Kidney tubule cell (primary cell): Measurements from ENCODE around the gene FADS6.
A peak's percentile ranks its signal among the peaks of the same experiment; 100 is the strongest.
"Not testable (repeated sequence)": the region's sequence is repeated elsewhere in the genome, so short reads cannot be mapped to it uniquely, and the experiment has no call there.

ENCODE experiments used
- DNase-seq: peaks from one replicate; pipeline ENCODE4 v3.0.0-alpha.2; 2018; ENCODE audit warnings: low spot score

FADS6 gene

DNA sequence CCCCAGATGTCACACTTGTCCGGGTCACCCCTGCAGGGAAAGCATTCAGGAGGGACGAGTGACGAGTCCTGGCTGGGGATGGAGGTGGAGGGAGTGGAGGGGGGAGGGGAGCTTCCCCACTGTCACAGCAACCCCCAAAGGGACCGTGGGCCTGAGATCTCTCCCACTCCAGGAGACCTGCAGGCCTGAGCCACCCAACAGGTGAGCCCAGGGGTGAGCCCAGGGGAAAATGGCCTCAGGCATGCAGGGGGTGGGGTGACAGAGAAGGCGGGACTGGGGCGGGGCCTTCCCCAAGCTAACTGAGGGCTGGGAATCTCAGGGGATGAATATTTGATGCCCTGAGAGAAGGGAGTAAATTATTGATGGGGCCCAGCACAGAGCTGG is 27.2 kb upstream of the FADS6 start:
- no peak for DNase-seq

DNA sequence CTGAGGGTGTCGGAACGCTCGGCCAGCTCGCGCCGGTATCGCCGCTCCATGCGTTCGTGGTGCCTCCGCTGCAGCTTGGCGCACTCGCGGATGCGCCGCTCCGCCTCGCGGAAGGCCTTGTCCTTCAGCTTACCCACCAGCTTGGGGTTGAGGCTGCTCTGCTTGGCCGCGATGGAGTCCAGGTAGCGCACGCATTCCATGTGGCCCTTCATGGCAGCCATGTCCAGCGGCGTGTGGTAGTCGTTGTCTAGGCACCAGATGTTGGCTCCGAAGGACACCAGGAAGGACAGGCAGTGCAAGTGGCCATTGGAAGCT is 26.8 kb upstream of the FADS6 start:
- DNase-seq: no peak

DNA sequence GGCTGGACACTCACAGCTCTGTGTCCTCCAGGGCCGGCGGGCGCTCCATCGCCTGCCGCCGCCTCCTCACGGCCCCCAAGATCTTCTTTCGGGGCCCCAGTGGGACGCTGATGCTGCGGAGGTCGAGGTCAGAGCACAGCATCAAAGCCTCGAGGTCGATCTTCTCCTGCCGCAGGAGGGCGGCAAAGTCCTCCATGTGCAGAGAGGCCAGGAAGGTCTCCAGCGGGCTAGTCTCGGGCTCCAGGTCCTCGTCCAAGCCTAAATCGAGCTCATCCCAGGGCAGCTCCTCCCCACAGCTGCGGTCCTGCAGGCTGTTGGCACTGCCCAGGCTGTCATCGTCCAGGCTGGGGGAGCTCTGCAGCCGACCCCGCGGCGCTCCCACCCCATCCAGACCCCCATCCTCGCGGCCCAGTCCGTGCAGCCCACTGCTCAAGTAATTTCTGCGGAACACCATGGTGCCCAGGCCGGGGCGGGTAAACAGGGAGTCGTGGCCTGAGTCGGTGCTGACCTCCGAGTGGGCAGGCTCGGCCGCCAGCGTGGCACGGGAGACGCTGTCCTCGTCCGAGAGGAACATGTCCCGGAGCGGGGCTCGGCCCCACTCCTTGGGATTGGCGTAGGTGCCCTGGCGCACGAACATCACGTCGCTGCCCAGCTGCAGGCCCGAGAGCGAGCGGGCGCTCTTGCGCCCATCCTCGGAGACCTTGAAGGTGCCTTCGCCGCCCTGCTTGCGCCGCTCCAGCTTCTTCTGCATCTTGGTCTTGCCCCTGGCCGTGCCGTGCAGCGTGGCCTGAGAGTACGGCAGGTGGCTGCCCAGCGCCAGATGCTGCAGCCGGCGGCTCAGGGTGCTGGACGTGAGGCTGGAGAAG is 26.2 kb upstream of the FADS6 start:
- no peak for DNase-seq

DNA sequence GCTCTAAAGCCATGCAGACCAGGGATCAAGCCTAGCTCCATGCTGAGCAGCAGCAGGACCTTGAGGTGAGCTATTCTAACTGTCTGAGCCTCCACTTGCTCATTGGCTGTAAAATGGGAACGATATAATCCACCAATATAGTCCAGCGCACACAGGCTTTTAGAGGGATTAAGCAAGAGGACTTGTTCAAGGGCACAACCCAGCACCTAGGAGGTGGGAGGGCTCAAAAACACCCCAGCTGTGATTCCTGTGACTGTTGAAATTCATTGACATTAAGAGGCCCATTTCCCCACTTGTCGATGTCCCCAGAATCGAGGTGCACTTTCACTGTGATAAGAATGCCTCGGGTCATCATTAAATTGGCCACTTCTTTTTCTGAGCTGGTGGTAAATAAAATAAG is 25.5 kb upstream of the FADS6 start:
- DNase-seq: no peak

GRCh38 chr17:74917430-74917829 is 24.0 kb upstream of the FADS6 start:
- DNase-seq: no peak

DNA sequence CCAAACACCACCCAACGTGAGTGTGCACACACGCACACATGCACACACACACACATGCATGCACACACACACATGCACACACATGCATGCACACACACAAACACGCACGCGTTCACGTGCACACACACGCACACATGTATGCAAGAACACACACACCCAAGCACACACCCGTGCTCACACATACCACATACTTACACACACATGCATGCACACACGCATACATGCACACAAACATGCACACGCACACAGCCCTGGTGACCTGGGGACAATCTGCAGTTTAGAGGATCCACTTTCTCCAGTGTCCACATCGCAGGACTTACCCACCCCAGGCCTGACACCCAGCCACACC is 23.4 kb upstream of the FADS6 start:
- DNase-seq: no peak

- no peak for DNase-seq
These were observed 22.9 kb upstream of the FADS6 start for GRCh38 chr17:74916136-74916850.

GRCh38 chr17:74911423-74911822 is 18.0 kb upstream of the FADS6 start:
- peak; percentile 33 for DNase-seq

DNA sequence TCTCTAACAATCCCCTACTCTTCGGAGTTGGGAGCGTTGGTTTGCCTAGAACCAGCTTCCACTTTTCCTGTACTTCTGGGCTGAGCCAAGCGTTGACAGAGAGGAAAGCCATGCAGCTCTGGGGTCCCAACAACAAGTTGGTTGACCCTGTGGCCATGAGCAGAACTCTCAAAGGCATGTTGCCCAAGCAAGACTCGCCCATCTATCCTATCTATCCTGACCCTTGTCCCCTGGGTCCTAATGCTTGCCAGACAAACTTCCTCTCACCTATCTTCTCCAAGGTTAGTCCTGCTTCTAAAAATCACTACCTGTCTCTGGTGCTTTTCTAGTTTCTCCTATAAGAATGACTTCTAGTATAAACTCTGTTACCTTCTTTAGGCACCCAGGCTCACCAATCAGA is 15.7 kb upstream of the FADS6 start:
- not testable (repeated sequence) for DNase-seq

GRCh38 chr17:74907012-74907411 is 13.6 kb upstream of the FADS6 start:
- DNase-seq: no peak

DNA sequence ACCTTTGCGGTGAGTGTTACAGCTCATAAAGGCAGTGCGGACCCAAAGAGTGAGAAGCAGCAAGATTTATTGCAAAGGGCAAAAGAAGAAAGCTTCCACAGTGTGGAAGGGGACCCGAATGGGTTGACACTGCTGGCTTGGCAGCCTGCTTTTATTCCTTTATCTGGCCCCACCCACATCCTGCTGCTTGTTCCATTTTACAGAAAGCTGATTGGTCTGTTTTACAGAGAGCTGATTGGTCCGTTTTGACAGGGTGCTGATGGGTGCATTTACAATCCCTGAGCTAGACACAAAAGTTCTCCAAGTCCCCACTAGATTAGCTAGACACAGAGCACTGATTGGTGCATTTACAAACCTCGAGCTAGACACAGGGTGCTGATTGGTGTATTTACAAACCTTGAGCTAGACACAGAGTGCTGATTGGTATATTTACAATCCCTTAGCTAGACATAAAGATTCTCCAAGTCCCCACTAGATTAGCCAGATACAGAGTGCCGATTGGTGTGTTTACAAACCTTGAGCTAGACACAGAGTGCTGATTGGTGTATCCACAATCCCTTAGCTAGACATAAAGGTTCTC is 12.9 kb upstream of the FADS6 start:
- DNase-seq: not testable (repeated sequence)

DNA sequence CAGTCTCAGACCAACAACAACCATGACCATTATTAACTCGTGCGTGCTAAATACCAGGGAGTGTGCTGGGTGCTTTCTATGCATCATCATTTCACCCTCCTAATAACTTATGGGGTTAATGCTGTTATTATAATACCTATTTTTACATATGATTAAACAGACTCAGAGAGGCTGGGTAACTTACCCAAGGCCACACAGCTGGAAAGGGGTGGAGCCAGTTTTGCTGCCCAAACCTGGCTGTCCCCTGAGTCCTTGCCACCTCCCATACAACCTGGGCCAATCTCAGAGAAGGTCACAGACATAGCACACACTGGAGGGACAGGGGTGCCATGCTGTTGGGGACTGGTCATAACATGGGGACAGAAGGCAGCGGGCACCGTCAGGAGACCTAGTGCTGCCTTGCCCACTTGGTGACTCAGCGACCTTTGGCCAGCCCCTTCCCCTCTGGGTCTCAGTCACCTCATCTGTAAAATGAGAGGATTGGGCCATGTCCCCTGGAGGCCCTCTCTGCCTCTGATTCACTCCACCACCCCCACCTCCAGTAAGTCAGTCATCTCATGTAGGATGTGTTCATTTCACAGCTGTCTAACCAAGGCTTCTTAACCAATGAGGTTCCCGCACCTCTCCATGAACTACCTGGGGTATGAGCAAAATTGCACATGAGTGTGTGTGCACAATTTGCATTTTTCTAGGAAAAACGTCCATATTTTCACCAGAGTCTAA is 11.4 kb upstream of the FADS6 start:
- DNase-seq: no peak

GRCh38 chr17:74903671-74904070 is 10.2 kb upstream of the FADS6 start:
- no peak for DNase-seq

GRCh38 chr17:74903034-74903433 is 9.6 kb upstream of the FADS6 start:
- no peak for DNase-seq

DNA sequence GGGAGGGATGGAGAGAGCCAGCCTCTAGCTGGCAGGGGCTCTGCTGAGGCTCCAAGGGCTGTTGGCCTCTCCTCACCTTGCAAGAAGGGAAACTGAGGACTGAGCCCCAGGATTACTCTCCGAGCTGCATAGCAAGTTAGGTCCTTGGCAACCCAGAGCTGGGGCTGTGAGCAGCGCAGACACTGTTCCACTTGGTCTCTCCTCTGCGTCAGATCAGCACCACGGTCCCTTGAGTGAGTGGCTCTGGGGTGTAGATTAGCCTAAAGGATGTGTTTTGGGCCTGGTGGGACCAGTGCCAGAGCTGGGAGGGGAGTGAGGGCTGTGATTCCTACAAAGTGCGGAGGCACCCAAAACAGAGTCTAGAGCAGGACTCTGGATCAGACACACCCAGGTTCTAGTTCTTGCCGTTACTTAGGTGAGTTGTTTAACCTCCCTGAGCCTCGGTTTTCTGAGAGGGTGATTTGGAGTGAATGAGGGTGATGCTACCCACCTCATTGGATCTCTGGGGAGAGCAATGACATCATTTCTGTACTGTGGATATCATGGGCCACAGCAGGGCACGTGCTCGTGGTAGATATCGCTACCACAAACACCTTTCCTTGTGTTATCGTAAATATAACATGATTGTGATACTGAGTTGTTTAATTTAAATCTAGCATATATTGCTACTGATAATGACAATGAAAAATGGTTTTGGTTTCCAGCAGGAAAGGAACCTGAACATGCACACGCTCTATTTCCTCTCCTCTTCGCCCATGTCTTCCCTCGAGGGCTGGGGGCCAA is 8.1 kb upstream of the FADS6 start:
- DNase-seq: no peak

GRCh38 chr17:74900208-74900607 is 6.8 kb upstream of the FADS6 start:
- DNase-seq: no peak

DNA sequence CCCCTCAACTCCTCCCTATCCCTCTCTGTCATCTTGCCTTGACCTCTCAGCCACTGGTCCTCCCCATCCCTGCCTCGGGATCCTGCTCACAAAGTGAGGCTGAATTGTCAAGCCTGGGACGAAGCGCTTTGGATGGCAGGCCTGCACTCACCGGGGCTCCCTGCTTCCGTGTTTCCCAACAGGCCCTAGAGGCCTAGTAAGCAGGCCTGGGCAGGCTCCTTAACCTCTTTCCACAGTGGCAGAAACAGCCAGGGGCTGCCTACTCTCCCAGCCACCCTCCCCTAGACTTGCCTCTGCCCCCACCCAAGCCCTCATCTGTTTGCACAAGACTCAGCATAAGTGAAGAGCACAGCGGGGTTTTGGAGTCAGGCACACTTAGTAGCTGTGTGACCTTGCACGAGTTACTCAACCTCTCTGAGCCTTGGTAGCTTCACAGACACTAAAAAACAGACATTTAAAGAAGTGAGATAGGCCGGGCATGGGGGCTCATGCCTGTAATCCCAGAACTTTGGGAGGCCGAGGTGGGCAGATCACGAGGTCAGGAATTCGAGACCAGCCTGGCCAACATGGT is 5.0 kb upstream of the FADS6 start:
- no peak for DNase-seq

- no peak for DNase-seq
These were observed 671 bp upstream of the FADS6 start for GRCh38 chr17:74893936-74894671.

- no peak for DNase-seq
These were observed 1.2 kb downstream of the FADS6 start for GRCh38 chr17:74892013-74892841.

- DNase-seq: no peak
These were observed 2.9 kb downstream of the FADS6 start for GRCh38 chr17:74890554-74890953.
